Psoas muscle (tissue), 8 donors: ENCODE results near the gene KLF6. TPM values are rescaled to one million over a fixed set of nuclear protein-coding genes. Genes with fewer than 3 reads are reported as not detected.
"Not testable (repeated sequence)": the region's sequence is repeated elsewhere in the genome, so short reads cannot be mapped to it uniquely, and the experiment has no call there.

Source experiments
- ATAC-seq, 4 donors: fragments of 200-7000 bp; cut with Tn5 transposase; one replicate each; pipeline ENCODE4 v1.9.1; 2020; ENCODE audit warnings: moderate library complexity in 3 of 4, mild to moderate bottlenecking in 2 of 4
- DNase-seq, 2 donors: peaks; one replicate each; pipeline ENCODE4 v3.0.0-alpha.2; 2020
- H3K27ac ChIP-seq: fragments of 200-600 bp; one replicate; pipeline ENCODE4 v1.8.0; 2022
- H3K27me3 ChIP-seq, 3 donors: fragments of 200-600 bp in 1 of 3; one replicate each; pipeline versions ENCODE4 v1.6.1 to v1.8.0; 2013 to 2022; ENCODE audit warnings: low read length in 2 of 3, mild to moderate bottlenecking in 2 of 3, moderate library complexity in 1 of 3; ENCODE audit not compliant: insufficient read depth in 3 of 3
- H3K36me3 ChIP-seq, 2 donors: fragments of 200-600 bp in 1 of 2; one replicate each; pipeline versions ENCODE4 v1.6.1 to v1.8.0; 2013 to 2022; ENCODE audit warnings: low read depth in 1 of 2, mild to moderate bottlenecking in 1 of 2, moderate library complexity in 1 of 2; ENCODE audit not compliant: insufficient read depth in 1 of 2
- H3K4me1 ChIP-seq: fragments of 200-600 bp; one replicate; pipeline ENCODE4 v1.8.0; 2022
- H3K4me3 ChIP-seq: fragments of 200-600 bp; one replicate; pipeline ENCODE4 v1.8.0; 2022; ENCODE audit warnings: mild to moderate bottlenecking
- H3K9me3 ChIP-seq: fragments of 200-600 bp; one replicate; pipeline ENCODE4 v1.8.0; 2022
- CTCF ChIP-seq: fragments of 200-600 bp; IDR thresholded peaks from one replicate; pipeline ENCODE4 v1.8.0; 2022; ENCODE audit warnings: antibody characterized with exemption
- WGBS, 3 donors: extraction: QIAGEN DNeasy Blood & Tissue Kit; methylation state at CpG; one replicate each; pipeline versions ENCODE4 v1.1.6 to v1.1.7; 2013; 5-methylcytosine and 5-hydroxymethylcytosine counted together
- intact Hi-C, 2 donors: fragments of 100-400 bp; cut with DNase I; formaldehyde crosslinking; loops; one replicate each; pipeline versions ENCODE4 v1.11.0 to v1.14.2; 2022
- polyA plus RNA-seq, 3 donors: library from polyadenylated mRNA; stranded (reverse); fragments of 200-250 nt; gene quantifications; one replicate each; pipeline ENCODE4 v1.2.3, GENCODE V29; 2013
- total RNA-seq, 4 donors: library from RNA; stranded (reverse); fragmentation: NEBNext Ultra II Directional in 2 of 4; extraction: Animal tissue kit (Norgen Biotek cat#: 25700) in 2 of 4; gene quantifications; one replicate each; pipeline versions ENCODE4 v1.2.1 to v1.2.4, GENCODE V29; 2021 to 2023
- donor health status: healthy with polysubstance abuse.
- donor health status: DM: no; HTN: no; CAD: no; lungs with moderate emphysema.
- donor health status: Bipolar disorder and iron deficiency.
- donor health status: healthy.
- donor health status: DM: yes; HTN: yes; CAD: no.
- donor health status: DM: no; HTN: no; CAD: no.
- donor health status: DM: no; HTN: no; CAD: no.
- donor health status: DM: yes; HTN: yes; CAD: no.

Gene KLF6
- total and polyA plus RNA-seq, 7 donors: 30.4 to 296 (median 135) TPM

- 93 to 96% (median 96%) methylated on average over 1 of the region's 1 CpG for WGBS, 3 donors
- ATAC-seq (no peak), DNase-seq (no peak)
- Histone ChIP-seq H3K4me1 (peaks cover 10% of the 10 kb centered on the region), H3K9me3 (no peaks in the 10 kb centered on the region), H3K27me3 (no peaks in the 10 kb centered on the region), H3K27ac (no peak overlapping the region), H3K36me3 (no peaks in the 10 kb centered on the region), H3K4me3 (no peak overlapping the region)
- intact Hi-C loops: no loop called here
- no peak for TF ChIP-seq CTCF
These were observed 46.1 kb downstream of the KLF6 start for GRCh38 chr10:3738855-3739350.

GRCh38 chr10:3737864-3738263 is 47.1 kb downstream of the KLF6 start:
- peaks cover 10% of the 10 kb centered on the region for H3K4me1 ChIP-seq
- no peaks in the 10 kb centered on the region for H3K9me3 ChIP-seq
- DNase-seq: no peak
- 87 to 90% (median 87%) methylated on average over 4 of the region's 4 CpGs for WGBS, 3 donors
- no peak overlapping the region for H3K4me3 ChIP-seq
- intact Hi-C loops: no loop called here
- H3K27me3 ChIP-seq: no peaks in the 10 kb centered on the region
- H3K27ac ChIP-seq: no peak overlapping the region
- TF ChIP-seq CTCF: no peak
- H3K36me3 ChIP-seq: no peaks in the 10 kb centered on the region
- ATAC-seq: no peak

GRCh38 chr10:3735175-3735574 is 49.8 kb downstream of the KLF6 start:
- intact Hi-C loops: no loop called here
- no peaks in the 10 kb centered on the region for H3K27me3 ChIP-seq
- no peak overlapping the region for H3K27ac ChIP-seq
- DNase-seq: peak in 1 of 2 donors; percentile 58
- peaks cover 6% of the 10 kb centered on the region for H3K4me1 ChIP-seq
- H3K4me3 ChIP-seq: no peak overlapping the region
- H3K36me3 ChIP-seq: no peaks in the 10 kb centered on the region
- peak; percentile 15 for TF ChIP-seq CTCF
- ATAC-seq: peak; percentile 37 to 77 (median 68)
- WGBS, 3 donors: 65 to 87% (median 66%) methylated on average over 10 of the region's 10 CpGs
- H3K9me3 ChIP-seq: no peaks in the 10 kb centered on the region

- no peaks in the 10 kb centered on the region for H3K4me1 ChIP-seq
- ATAC-seq: no peak
- no peak overlapping the region for H3K4me3 ChIP-seq
- DNase-seq: no peak
- no peak for TF ChIP-seq CTCF
- no peaks in the 10 kb centered on the region for H3K27me3 ChIP-seq
- WGBS, 3 donors: 67 to 95% (median 94%) methylated on average over 3 of the region's 3 CpGs
- H3K27ac ChIP-seq: no peak overlapping the region
- H3K36me3 ChIP-seq: no peaks in the 10 kb centered on the region
- intact Hi-C loops: no loop called here
- H3K9me3 ChIP-seq: no peaks in the 10 kb centered on the region
These were observed 50.9 kb downstream of the KLF6 start for GRCh38 chr10:3734111-3734510.

GRCh38 chr10:3732183-3732582 is 52.8 kb downstream of the KLF6 start:
- DNase-seq, H3K27ac ChIP-seq, H3K4me3 ChIP-seq, intact Hi-C loops, H3K36me3 ChIP-seq, H3K27me3 ChIP-seq, H3K9me3 ChIP-seq, H3K4me1 ChIP-seq, ATAC-seq: not testable (repeated sequence)
- WGBS, 3 donors: 87 to 93% (median 88%) methylated on average over 3 of the region's 3 CpGs
